GM12878 (cell line): ENCODE measurements around the gene NUB1.

Source experiments
- ATF7 ChIP-seq: fragments of 450-650 bp; IDR thresholded peaks from 2 replicates; pipeline ENCODE4 v1.6.1; 2016; ENCODE audit warnings: low read depth, mild to moderate bottlenecking
- CHD2 ChIP-seq: IDR thresholded peaks from 2 replicates; pipeline ENCODE4 v1.6.1; 2011; ENCODE audit warnings: low read depth, low read length, improper control_type of control experiment, borderline replicate concordance
- FOXK2 ChIP-seq: fragments of 450-650 bp; IDR thresholded peaks from 2 replicates; pipeline ENCODE4 v1.6.1; 2017; ENCODE audit warnings: mild to moderate bottlenecking, moderate library complexity
- KDM1A ChIP-seq: fragments of 200-600 bp; sonication (generic); IDR thresholded peaks from 2 replicates; pipeline ENCODE4 v1.6.1; 2016; ENCODE audit warnings: borderline replicate concordance
- MYC ChIP-seq: IDR thresholded peaks from 2 replicates; pipeline ENCODE4 v1.6.1; 2011; ENCODE audit warnings: mild to moderate bottlenecking, low read length, moderate library complexity, inconsistent platforms; ENCODE audit not compliant: insufficient read depth, insufficient replicate concordance, insufficient read length, severe bottlenecking
- NR2C2 ChIP-seq: IDR thresholded peaks from 2 replicates; pipeline ENCODE4 v1.6.1; 2011; ENCODE audit warnings: borderline replicate concordance, low read depth; ENCODE audit not compliant: control insufficient read depth, insufficient read length
- POLR2A ChIP-seq: IDR thresholded peaks from 2 replicates; pipeline ENCODE4 v1.6.1; 2011; ENCODE audit warnings: low read depth, mild to moderate bottlenecking, low read length
- SRF ChIP-seq, 2 experiments: IDR thresholded peaks; 2 replicates each; pipeline ENCODE4 v1.6.1; 2011; ENCODE audit warnings: low read depth in 2 of 2, low read length in 2 of 2, mild to moderate bottlenecking in 1 of 2, moderate library complexity in 1 of 2
- ZNF274 ChIP-seq: IDR thresholded peaks from one replicate; pipeline ENCODE4 v1.8.0; 2011; ENCODE audit not compliant: insufficient read length, insufficient read depth
- TF ChIP-seq, protein P1 (sequence below), 3 experiments: IDR thresholded peaks in 2 of 3; conservative IDR thresholded peaks in 1 of 3; 2 replicates each; pipeline ENCODE4 v1.5.1; 2011; ENCODE audit warnings: low read depth in 3 of 3, low read length in 3 of 3, mild to moderate bottlenecking in 3 of 3, control low read depth in 2 of 3, moderate library complexity in 2 of 3, inconsistent platforms in 1 of 3, mixed read lengths in 1 of 3; ENCODE audit not compliant: control insufficient read depth in 2 of 3, insufficient read depth in 1 of 3; ENCODE audit errors: extremely low read depth in 1 of 3
- TF ChIP-seq, protein P2 (sequence below): IDR thresholded peaks from 2 replicates; pipeline ENCODE4 v1.6.1; 2012; ENCODE audit warnings: low read depth, low read length, improper control_type of control experiment
- TF ChIP-seq, protein P3 (sequence below): IDR thresholded peaks from 2 replicates; pipeline ENCODE4 v1.6.1; 2012; ENCODE audit warnings: low read depth, low read length, improper control_type of control experiment

DNA sequence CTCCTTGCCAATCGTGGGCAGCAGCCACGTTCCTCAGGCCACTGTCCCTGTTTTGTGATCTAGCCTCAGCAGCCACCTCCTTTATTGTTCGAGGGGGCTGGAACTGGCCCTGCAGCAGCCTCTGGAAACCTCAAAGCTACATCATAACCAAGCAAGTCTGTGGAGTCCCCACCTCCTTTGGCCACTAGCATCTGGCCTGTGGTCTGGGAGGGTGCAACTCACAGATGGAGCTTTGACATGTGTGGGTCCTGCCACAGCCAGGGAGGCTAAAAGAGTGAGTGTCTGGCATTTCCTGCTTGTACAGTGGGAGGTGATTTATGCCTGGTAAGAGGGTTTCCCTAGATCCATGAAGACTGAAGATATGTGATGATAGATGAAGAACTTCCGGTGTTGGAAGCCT, 32.3 kb upstream of the NUB1 start:
- no peak for TF ChIP-seq POLR2A
- TF ChIP-seq ZNF274: no peak
- TF ChIP-seq, protein P1, sequence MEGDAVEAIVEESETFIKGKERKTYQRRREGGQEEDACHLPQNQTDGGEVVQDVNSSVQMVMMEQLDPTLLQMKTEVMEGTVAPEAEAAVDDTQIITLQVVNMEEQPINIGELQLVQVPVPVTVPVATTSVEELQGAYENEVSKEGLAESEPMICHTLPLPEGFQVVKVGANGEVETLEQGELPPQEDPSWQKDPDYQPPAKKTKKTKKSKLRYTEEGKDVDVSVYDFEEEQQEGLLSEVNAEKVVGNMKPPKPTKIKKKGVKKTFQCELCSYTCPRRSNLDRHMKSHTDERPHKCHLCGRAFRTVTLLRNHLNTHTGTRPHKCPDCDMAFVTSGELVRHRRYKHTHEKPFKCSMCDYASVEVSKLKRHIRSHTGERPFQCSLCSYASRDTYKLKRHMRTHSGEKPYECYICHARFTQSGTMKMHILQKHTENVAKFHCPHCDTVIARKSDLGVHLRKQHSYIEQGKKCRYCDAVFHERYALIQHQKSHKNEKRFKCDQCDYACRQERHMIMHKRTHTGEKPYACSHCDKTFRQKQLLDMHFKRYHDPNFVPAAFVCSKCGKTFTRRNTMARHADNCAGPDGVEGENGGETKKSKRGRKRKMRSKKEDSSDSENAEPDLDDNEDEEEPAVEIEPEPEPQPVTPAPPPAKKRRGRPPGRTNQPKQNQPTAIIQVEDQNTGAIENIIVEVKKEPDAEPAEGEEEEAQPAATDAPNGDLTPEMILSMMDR (IDR thresholded peaks at IDR 0.05 in 2 of 3, conservative IDR thresholded peaks at IDR 0.05 in 1 of 3; ENCODE audit: control insufficient read depth in 2 of 3, extremely low read depth in 1 of 3, insufficient read depth in 1 of 3, low read depth in 3 of 3, low read length in 3 of 3): no peak
- TF ChIP-seq, protein P2, sequence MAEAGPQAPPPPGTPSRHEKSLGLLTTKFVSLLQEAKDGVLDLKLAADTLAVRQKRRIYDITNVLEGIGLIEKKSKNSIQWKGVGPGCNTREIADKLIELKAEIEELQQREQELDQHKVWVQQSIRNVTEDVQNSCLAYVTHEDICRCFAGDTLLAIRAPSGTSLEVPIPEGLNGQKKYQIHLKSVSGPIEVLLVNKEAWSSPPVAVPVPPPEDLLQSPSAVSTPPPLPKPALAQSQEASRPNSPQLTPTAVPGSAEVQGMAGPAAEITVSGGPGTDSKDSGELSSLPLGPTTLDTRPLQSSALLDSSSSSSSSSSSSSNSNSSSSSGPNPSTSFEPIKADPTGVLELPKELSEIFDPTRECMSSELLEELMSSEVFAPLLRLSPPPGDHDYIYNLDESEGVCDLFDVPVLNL: no peak
- no peak for TF ChIP-seq CHD2
- TF ChIP-seq, protein P3, sequence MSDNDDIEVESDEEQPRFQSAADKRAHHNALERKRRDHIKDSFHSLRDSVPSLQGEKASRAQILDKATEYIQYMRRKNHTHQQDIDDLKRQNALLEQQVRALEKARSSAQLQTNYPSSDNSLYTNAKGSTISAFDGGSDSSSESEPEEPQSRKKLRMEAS: no peak
- TF ChIP-seq KDM1A: no peak
- no peak for TF ChIP-seq SRF (IDR thresholded peaks at IDR 0.05; ENCODE audit: low read depth in 2 of 2, low read length in 2 of 2)
- no peak for TF ChIP-seq MYC
- TF ChIP-seq FOXK2: no peak
- no peak for TF ChIP-seq NR2C2
- no peak for TF ChIP-seq ATF7
